DMS79 treated with DMSO at 0.1 percent for 48 hours (cell line): ENCODE data around the gene RAB32.
"Not testable (repeated sequence)": the region's sequence is repeated elsewhere in the genome, so short reads cannot be mapped to it uniquely, and the experiment has no call there.

Source experiments
- DNase-seq: peaks from one replicate; lab custom pipeline; 2025; lab: John Stamatoyannopoulos, UW

Gene RAB32

DNA sequence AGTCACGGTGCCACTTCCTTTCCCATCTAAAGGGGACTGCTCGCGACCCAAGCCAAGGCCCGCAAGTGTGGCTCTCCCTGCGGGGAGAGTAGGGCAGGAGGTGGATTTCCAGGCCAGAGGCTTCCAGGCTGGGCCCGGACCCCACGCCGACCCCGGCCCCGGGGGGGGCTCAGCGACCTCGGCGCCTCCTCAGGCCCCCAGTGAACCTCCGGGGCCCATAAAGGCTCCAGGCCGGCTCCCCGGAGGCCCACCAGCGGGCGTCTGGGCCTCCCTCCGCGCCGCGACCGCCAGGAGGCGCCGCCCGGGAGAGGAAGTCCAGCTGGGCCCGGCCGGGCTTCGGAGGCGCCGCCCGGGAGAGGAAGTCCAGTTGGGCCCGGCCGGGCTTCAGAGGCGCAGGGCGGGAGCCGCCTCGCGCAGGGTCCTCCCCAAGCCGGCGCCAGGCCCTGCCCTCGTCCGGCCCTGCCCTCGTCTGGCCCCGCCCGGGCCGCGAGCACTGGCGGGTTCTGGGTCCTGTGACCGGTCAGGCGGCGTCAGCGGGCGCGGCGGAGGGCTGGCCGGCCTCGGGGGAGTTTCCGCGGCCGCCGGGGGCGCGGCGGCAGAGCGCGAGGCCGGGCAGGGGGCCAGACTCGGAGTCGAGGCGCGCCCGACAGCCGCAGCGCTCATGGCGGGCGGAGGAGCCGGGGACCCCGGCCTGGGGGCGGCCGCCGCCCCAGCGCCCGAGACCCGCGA lies at the start of gene RAB32:
Gene RAB32 (plus strand): TSS at position 623 of the 729 bp plus-strand sequence. CDS start 39 bp downstream, at position 662.
- no peak for DNase-seq

DNA sequence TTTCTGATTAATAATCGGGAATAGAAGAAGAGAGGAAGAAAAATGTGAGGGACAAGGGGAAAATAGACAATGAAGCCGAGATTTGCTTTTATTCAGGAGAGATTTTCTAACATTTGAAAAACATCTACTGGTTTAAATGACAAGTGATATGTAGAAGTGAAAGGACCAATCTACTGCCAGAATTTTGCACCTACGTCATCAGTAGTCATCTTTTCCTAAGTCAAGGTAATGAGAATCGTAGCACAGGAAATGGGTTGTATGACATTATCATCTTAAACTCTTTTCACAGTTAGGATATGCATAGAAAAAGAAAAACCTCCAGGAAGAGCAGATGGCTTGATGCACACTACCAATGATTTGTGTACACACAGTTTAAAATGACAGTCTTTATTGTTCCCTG lies 45.3 kb upstream of the RAB32 start:
- DNase-seq, result no peak

DNA sequence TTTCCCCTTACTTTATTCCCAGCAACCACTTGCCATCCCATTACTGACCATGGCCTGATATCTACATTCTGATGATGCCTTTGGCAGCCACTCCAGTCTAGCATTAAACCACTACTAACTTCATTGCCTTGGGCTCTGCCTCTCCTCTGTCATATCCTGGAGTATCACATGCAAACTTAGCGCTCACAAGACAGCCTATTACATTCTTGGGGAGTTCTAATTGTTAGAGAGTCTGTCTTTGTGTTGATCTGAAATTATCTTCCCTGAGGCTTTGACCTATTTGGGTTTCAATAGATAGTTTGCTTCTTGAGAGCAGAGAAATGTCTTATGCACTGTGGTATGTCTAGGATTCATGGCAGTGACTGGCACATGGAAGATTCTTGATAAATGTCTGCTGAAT lies 40.5 kb upstream of the RAB32 start:
- no peak for DNase-seq

DNA sequence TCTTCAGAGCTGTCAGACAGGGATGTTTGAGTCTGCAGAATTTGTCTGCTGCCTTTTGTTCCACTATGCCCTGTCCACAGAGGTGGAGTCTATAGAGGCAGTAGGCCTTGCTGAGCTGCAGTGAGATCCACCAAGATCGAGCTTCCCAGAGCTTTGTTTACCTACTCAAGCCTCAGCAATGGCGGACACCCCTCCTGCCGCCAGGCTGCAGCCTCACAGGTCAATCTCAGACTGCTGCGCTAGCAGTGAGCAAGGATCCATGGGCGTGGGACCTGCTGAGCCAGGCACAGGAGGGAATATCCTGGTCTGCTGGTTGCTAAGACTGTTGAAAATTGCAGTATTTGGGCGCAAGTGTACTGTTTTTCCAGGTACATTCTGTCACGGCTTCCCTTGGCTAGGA lies 28.4 kb upstream of the RAB32 start:
- no peak for DNase-seq

DNA sequence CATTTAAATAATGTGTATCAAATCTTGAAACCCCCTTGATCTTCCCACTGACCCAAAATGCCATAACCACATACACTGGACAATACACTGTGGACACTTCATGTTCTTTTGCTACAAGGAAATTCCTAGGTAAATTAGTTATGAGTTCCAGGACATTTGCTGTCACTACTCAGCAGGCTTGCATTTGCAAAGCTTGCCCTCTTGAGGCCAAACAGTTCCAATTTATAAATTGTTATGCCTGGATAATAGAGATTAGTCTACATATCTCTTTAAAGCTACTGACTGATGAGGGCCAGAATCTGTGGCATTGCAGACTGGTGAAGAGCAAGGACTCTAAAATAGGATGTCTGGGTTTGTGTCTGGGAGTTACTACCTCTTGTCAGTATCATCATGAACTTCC lies 17.4 kb upstream of the RAB32 start:
- DNase-seq, result no peak

DNA sequence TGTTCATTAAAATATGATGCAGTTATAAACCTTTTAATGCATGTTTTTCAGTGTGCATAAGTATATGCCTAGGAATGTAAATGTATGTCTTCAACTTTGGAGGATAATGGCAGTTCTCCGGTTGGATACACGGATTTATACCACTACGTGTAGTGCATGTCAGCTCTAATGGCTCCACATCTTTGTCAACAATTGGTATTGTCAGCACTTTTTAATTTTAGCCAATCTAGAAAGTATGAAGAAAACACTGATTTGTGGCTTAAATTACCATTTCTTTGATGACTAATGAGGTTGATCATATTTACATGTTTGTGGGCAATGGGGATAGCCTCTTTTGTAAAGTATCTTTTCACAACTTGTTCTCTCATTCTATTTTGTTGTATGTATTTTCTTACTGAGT lies 10.9 kb upstream of the RAB32 start:
- no peak for DNase-seq

DNA sequence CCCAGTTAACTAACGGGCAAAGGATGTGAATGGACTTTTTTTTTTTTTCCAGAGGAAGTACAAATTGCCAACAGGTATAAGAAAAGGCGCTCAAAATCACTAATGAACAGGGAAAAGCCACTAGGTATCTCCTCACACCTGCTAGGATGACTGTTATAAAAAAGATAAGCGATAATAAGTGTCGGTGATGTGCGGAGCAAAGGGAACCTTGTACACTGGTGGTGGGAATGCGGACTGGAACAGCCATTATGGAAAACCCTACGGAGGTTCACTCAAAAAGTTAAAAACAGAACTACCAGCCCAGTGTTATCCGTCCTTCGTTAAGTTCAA lies 787 bp upstream of the RAB32 start:
- no peak for DNase-seq

DNA sequence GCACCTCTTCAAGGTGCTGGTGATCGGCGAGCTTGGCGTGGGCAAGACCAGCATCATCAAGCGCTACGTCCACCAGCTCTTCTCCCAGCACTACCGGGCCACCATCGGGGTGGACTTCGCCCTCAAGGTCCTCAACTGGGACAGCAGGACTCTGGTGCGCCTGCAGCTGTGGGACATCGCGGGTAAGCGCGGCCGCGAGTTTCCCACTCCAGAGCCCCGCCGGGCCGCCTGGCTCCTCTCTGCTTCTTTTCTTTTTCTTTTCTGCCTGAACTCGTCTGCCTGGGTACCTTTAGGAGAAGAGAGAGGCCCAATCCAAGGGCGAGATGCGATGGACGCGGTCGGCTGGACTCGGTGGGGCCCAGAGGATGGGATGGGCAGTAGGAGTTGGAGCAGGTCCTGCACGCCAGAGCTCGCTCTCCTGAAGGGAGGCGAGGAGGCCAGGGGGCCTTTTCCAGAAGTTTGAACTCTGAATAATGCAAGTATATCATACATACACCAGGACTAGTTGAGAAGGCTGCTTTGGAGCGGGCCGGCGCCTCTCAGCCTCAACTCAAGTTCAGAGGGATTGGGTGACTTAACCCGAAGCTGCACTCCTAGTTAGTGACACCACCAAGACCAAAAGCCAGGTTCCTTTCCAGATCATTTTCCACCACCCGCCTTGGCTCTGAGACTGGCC lies 445 bp downstream of the RAB32 start:
- DNase-seq, result no peak

DNA sequence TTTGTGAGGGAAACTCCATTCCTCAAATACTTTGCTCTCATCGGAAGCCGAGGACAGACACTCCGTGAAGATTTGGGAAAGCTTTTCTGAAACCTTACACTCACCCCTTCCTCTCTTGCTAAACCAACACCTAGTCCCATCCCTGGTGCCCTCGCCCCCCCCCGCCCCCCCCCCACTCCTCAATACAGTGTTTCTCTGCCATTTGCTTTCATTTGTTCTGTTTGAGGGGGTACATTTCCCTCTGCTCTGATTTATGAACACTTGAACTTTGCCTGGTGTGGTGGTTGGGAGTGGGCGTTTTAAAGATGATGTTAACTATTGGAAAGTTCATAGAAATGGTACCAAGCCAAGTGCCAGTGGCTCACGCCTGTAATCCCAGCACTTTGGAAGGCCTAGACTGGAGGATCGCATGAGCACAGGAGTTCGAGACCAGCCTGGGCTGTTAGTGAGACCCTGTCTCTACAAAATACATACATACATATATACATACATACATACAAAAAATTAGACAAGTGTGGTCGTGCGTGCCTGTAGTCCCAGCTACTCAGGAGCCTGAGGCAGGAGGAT lies 1.1 kb downstream of the RAB32 start:
- DNase-seq, result no peak

DNA sequence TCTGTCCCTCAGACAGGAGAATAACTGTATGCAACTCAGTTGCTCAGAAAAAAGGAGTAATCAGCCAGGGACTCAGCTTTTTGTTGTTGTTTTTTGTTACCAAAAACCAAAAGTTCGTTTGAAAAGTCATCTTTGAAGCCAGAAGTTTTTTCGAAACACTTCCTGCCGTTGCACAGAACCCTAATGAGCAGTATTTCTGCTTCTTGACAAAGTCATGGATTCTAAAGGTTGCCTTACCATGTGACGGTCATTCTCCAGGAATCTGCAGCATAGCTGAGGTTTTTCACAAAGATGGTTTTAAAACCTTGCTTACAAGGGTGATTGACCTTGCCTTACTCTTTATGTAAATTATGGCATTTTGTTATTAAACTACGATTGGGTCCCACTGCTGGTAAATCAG lies 1.9 kb downstream of the RAB32 start:
- DNase-seq, result no peak

DNA sequence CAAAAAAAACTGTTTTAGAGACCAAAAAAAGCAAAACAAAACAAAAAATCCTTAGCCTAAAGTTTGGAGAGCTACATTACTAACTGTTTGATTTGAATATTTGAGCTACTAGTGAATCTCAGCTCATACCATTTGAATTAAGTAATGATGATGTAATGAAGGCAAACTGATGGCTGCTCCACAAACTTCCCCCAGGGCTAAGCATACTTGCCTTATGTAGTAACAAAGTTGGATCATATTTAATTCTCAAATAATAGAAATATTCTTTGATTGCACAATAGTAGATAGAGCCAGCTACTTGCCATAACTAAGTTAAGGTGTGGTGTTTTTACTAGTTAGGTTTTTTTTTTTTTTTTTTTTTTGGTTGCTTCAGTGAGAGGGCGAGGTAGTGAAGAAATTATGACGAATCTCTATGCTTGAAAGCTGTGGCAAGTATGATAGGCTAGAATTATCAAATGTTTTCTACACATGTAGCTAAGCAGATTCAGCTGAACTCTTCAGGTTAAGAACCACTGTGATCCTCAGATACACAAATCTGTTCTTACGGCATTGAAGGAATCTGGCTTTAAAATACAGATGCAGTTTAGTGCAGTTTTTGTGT lies 2.9 kb downstream of the RAB32 start:
- DNase-seq, result no peak

DNA sequence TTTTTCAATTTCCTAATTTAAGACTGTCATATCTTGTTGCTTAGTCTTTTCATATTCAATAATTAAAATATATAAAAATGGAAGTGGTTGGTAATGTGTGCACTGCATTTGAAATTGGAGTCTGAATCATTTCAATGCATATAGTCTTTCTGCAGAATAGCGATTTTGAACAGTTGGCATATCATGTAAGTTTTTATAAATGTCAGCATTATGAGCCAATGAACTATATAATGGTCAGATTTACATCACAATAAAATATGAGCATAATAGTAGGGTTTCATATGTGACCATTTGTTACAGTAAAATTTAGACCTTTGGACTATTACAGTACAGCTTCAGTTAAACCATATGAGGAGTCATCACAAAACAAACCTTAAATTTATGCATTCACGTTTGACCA lies 4.3 kb downstream of the RAB32 start:
- no peak for DNase-seq

DNA sequence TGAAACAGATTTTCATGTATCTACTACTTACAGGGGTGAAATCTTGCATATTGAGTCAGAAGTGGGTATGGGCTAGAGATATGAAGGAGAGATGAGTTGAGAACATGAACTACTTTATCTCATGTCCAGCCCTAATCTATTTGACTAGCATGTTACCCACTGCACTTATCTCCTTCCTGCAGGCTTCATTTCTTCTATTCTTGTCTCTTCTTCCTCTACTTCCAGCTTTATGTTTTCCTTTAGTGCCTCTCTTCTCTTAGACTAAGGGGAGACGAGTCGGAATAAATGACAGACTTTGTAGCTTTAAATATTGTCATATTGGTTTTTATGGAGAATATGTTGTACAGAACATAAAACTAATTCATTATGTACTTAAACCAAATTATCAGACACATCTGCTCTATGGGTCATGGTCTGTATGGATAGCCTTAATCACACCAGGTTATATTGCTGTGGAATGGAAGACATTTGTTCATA lies 5.3 kb downstream of the RAB32 start:
- no peak for DNase-seq

DNA sequence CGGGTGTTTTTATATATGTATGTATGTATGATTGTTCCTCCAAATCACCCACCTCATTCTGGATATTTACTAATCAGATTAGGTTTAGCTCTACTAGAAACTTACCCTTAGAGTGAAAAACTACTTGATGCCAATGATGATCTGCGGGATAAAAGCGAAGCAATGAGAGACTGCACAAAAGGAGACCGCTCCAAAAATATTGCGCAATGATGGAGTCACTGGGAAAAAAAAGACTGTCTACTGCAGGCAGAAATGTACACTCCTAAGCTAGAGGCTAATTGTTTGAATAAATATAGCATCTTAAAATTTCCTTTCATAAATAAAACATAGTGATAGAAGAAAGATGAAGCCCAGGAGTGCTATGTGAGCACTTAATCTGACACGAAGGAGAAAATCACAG lies 7.3 kb downstream of the RAB32 start:
- DNase-seq, result no peak

DNA sequence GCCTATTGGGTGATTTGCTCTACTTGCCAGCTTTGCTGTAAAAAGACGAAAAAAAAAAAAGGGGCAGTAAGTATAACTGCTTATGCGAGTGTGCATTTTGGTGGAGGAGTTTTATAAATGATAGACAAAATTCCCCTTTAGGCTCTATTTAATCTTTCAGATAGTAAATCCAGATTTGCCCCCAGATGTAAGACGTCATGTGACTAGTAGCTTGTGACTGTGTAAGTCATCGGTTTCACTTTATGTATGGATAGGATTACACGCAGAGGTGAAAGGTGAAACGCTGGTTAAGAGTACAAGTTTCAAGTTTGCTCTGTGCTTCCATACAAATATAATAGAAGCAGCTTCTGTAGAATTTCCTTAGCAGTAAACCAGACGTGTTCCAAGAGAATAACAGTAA lies 7.9 kb downstream of the RAB32 start:
- DNase-seq, result no peak

DNA sequence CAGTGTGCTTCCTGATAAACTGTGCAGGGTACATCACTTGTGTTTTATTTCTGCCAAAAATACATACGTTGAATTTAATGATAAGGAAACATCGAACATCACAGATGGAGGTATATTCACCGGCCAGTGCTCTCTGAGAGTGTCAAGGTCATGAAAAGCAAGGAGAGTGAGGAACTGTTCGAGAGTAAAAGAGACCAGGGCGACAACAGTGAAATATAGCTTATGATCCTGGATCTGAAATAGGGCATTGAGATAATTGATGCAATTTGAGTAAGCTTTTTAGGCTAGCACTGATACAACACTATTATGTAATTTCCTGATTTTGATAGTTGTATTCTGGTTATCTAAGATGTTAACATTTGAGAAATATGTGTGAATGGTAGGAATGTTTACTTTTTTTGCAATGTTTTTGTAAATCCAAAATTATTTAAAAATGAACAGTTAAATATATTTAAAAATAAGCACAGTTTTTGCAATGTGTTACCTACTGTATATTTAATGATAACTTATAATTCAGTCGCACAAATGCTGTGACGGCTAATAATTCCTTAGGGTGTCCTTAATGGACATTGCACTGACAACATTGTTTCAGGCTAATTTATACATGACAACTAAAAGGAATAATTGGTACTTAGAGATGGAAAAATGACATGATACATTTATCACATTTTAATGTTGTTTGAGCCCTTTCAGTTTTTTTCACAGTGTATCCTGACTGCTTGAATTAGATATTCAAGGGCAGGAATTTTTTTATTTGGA lies 9.9 kb downstream of the RAB32 start:
- no peak for DNase-seq

DNA sequence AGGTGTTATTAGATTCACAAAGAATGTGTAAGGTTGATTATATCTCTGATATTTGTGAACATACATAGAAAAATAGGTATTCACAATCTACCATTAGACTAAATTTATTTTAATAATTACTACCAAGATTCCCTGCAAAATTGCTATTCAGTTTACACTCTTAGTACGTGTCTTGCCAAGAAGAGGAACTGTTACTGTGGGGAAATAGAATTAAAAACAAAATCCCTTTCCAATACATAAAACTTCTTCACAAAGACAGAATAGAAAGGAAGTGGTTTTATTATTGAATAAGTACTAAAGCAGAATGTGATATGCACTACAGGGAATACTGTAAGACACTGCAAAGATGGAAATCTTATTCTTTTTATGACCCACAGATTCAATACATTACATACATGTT lies 17.0 kb downstream of the RAB32 start:
- no peak for DNase-seq

DNA sequence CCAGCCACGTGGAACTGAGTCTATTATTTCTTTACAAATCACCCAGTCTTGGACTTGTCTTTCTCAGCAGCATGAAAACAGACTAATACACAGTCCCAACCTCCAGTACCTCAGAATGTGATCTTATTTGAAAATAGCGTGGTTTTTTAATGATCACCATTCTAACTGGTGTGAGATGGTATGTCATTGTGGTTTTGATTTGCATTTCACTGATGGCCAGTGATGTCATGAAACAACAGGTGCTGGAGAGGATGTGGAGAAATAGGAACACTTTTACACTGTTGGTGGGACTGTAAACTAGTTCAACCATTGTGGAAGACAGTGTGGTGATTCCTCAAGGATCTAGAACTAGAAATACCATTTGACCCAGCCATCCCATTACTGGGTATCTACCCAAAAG lies 23.0 kb downstream of the RAB32 start:
- DNase-seq, result not testable (repeated sequence)

DNA sequence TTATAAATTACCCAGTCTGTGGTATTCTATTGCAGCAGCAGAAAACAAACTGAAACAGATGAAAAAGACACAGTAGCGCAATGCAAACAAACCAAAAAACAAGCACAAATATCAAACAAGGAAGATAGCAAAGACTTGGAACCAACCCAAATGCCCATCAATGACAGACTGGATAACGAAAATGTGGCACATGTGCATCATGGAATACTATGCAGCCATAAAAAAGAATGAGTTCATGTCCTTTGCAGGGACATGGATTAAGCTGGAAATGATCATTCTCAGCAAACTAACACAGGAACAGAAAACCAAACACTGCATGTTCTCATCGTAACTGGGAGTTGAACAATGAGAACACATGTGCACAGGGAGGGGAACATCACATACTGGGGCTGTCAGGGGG lies 25.0 kb downstream of the RAB32 start:
- not testable (repeated sequence) for DNase-seq

DNA sequence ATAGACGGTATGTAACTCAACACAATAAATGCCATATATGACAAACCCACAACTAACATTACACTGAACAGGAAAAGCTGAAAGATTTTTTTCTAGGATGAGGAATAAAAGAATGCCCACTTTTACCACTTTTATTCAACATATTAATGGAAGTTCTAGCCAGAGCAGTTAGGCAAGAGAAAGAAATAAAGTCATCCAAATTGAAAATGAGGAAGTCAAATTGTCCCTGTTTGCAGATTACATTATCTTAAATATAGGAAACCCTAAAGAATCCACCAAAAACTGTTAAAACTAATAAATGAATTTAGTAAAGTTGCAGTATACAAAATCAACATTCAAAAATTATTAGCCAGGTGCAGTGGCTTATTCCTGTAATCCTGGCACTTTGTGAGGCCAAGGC lies 30.6 kb downstream of the RAB32 start:
- no peak for DNase-seq

DNA sequence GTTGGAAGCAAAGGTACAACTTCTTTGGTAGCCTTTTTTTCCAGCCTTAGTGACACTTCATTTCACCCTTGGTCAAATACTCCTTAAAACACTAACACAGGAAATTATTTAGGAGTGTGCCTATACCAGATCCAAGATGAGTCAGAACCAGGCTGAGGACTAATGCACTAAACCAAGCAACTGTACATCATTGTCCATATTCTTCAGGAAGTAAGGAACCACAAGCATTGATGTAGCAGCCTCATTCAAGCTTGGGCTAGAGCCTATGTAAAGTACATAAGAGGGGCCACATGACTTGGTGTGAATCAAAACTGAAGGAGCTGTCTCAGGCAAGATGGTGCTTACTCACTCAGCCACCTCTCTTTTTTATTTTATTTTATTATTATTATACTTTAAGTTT lies 34.4 kb downstream of the RAB32 start:
- no peak for DNase-seq

DNA sequence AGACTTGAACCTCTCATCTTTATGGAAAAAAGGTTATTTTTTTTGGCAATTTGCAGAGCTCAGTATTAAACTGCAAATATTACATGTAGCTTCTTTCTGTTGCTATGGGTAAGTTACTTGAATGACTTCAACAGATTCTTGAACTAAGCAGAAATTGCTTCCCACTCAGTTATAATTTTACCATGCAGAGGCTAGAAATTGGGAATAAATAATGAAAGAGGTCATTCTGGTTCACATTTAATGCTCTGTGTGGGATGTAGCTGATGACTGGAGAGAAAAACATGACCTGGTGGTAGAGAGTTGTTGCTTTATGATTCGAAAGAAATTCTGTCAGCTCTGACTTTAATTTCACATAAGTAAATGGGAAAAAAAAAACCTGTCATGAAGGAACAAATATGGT lies 38.3 kb downstream of the RAB32 start:
- no peak for DNase-seq
